ENCODE data around the gene MC2R.

- no peak for TF ChIP-seq CTCF (conservative IDR thresholded peaks at IDR 0.05)
- no peak for TF ChIP-seq ZFX (IDR thresholded peaks at IDR 0.05)
Measured at GRCh38 chr18:13879937-13880336, 35.4 kb downstream of the MC2R start.
